GM21576 (cell line): ENCODE data around the gene BSN.

ENCODE experiments used
- ATAC-seq: cut with Tn5 transposase; IDR thresholded peaks from one replicate; pipeline ENCODE4 v1.9.1; 2021; ENCODE audit warnings: mild to moderate bottlenecking, moderate library complexity; ENCODE audit not compliant: unreplicated experiment

BSN gene

DNA sequence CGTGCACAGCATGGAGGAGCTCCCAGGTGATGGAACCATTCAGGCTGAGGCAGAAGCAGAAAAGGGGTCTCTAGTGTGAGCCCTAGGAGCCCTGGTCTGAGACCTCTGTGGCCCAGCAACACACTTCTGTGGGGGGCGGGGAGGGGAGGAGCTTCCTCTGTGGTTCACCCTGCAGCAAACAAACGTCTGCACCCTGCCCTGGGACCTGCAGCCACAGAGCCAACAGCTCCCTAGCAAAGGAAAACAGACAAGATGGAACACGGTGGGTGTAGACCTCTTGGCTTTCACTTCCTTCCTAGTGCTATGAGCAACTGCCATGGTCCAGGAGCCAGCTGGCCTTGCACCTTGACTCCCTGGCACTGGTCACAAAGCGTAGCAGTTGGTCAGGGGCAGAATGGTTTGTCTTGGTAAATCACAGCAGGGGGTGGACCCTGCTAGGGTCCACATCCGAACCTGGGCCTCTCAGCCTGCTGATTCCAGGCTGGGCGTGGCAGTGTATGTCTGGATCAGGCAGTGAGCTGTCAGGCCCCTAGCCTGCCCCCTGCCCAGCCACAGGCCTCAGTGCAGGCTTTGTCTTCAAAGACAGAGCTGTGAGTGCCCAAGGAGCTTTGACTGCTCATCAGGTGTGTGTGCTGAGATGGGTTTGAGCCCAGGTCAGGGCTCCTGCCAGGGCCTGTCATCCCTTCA, 158.5 kb downstream of the BSN start:
- ATAC-seq: no peak

GRCh38 chr3:49713336-49714105, 159.2 kb downstream of the BSN start:
- ATAC-seq: no peak

DNA sequence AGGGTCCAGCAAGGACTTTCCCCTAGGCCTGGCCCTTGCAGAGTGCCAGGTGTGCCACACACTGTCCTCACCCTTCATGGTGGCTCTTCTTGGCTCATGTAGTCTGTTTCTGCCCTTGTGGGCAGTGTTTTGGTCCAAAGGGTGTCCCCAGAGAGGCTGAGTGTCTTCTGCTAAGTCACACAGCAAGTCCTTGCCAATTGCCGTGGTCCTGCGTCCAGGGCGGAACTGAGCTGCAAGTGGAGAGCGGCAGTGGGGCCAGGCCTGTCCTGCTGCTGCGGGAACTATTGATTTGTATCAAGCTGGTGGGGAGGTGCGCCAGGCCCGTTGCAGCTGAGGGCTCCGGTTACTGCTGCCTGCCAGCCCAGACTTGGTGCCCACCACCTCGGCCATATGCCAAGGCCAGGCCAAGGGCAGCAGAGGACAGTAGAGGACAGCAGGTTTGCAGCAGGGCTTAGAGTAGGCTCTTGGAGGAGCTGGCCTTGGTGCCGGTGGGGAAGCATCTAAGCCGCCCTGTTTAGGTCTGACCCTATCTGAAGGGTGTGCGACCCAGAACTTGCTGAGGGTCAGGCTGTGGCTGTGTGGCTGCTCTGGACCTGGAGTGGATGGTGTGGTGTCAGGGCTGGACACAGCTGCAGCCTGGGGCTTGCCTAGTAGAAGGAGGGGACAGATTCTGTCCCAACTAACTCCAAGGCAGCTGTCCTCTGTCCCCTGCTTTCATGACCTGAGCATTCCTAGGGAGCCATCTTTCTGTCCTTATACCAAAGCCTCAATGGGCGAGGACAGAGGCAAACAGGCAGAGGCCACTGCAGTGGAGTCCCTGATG, 160.7 kb downstream of the BSN start:
- ATAC-seq: no peak

- ATAC-seq: no peak
These were observed 161.4 kb downstream of the BSN start for GRCh38 chr3:49715611-49716121.

DNA sequence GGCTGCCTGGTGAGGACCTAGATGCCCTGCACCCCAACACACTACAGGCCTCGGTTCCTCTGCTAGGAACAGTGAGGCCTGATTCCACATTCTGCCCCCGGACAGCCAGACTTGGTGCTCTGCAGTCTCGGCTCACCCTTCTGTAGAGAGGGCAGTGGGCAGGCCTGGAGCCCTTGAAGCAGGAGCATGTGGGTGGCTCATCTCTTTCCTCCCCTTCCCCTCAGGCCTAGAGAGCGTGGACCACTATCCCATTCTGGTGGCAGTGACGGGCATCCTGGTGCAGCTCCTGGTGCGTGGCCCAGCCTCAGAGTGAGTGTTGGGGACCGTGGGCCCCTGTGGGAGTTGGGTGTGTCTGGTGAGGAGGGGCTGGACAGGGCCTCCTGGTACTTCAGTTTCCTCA, 161.9 kb downstream of the BSN start:
- ATAC-seq: no peak

- no peak for ATAC-seq
These were observed 162.5 kb downstream of the BSN start for GRCh38 chr3:49716691-49717210.

DNA sequence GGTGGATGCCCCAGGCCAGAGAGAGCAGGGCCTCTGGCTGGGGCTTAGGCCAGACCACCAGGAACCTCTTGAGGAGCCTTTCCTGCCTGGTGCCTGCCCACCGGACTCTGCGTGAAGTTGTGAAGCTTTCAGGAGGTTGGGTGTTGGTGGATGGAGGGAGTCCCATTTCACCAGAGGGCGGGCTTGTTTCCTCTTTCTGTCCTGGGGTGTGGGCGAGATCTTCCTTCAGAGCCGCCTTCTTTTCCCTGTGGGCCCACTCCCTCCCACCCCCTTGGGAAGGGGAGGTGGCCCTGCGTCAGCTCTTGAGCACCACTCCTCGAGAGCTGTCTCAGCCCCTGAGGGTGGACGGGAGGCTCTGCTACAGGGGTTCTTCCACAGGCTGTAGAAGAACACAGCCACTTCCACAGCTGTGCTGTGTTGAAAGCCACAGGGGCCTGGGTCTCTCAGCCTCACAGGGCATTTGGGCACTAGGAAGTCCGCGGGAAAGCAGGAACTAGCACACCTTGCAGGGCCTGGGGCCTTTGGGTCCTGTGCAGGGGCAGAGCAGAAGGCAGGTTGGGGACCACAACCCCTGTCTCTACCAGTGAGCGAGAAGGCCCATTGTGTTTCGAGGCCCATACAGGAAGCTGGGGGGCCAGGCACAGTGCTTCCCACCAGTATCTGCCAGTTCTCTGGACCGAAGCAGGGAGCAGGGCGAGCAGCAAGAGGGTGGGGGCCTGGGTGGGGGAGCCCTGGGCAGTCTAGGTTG, 163.1 kb downstream of the BSN start:
- no peak for ATAC-seq

GRCh38 chr3:49717959-49718857, 163.9 kb downstream of the BSN start:
- ATAC-seq: no peak

DNA sequence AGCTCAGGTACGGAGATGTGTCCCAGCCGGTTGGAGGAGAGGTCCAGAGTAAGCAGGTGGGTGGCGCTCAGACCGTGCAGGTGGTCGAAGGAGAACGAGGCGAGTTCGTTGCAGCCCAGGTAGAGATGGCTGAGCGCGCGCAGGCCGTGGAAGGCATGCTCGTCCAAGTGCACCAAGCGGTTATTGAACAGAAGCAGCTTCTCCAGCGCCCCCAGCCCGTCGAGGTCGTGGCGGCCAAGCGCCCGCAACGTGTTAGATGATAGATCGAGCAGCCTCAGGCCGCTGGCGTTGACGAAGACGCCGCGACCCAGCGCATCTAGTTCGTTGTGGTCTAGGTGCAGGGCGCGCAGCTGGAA, 164.6 kb downstream of the BSN start:
- no peak for ATAC-seq

DNA sequence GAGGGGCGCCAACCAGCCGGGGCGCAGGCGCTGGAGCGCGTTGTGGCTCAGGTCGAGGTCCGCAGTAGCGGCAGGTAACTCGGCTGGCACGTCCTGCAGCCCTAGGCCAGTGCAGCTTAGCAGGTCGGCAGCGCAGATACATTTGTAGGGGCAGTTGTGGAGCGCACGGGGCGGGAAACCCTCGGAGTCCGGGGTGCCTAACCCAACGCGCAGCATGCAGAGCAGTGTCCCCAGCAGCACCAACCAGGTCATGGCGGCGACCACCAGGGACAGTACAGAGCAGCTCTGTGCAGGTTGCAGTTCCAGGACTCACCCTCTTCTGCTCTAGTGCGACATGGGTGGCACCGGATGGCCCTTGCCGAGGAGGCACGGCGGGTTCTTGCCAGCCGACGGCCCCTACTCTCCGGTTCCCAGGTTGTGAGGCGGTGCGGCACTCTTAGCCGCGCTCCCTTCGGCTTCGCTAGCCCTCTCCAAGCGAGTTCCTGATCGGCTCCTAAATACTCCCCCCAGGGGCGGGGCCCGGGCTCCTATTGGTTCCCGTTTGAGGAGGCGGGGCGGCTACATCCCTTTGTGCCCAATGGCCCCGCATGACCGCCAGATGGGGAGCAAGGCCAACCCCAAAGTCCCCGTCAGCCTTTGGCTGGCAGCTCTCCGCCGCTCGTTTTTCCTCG, 165.1 kb downstream of the BSN start, which contains the start of gene AMIGO3:
AMIGO3 (minus strand) TSS at position 471 of the 671 bp plus-strand sequence; CDS start at position 252, 219 bp downstream.
- peak; percentile 45 for ATAC-seq
